ENCODE measurements around the gene TAF5L.

Gene TAF5L

DNA sequence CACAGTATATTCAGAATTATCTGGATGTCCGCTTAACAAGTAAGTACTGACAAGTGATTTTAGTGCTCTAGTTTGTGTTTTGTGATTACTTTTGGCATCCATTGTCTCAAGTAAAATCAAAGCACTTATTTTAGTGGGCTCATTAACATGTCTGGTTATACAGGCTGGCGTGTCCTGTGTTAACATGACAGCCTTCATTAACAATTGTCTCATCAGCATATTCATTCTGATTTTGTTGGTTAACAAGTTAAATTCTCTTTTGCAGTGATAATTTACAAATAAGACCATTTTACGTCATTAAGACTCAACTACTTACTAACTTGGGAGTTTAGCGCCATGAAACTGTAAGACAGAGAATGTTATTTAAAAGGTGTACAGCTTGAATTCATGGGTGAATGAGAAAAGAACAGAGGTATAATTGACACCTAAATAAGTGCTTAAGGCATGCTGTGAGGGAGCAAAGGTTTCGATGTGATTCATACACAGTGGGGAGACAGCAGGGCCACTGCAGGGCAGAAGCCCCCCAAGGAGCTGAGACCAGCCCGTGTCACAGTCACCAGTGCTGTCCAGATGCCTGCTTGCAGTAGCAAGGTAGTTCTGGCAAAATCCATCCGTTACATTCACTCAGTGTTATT is 22.4 kb downstream of the TAF5L start:
- H3K27ac ChIP-seq (ENCODE audit: low read depth, low read length) = no peak overlapping the region

GRCh38 chr1:229600229-229600628 is 25.7 kb downstream of the TAF5L start:
- DNase-seq = no peak
- Histone ChIP-seq H3K23ac (ENCODE audit: low read length) (no peak overlapping the region), H3K4ac (ENCODE audit: low read depth, low read length) (no peak overlapping the region), H3K27me3 (ENCODE audit: insufficient read depth, low read length, poor library complexity) (no peaks in the 10 kb centered on the region), H3K27ac (ENCODE audit: low read depth, low read length) (no peak overlapping the region), H3K79me1 (ENCODE audit: low read length) (peaks cover 3% of the 10 kb centered on the region), H2BK15ac (replicated peaks; ENCODE audit: low read depth) (no peak overlapping the region), H3K56ac (ENCODE audit: low read length) (no peak overlapping the region), H4K5ac (ENCODE audit: low read length) (no peak overlapping the region), H3K4me2 (ENCODE audit: low read length) (no peak overlapping the region), H4K8ac (ENCODE audit: low read depth, low read length) (no peak overlapping the region), H3K36me3 (ENCODE audit: control insufficient read depth, insufficient read depth, low read length) (peaks cover 3% of the 10 kb centered on the region), H2BK120ac (ENCODE audit: low read depth, low read length) (no peak overlapping the region), H2AK5ac (ENCODE audit: low read length) (no peak overlapping the region), H3K4me3 (ENCODE audit: low read length) (no peak overlapping the region), H2BK5ac (ENCODE audit: low read length) (no peak overlapping the region), H3K4me1 (ENCODE audit: control insufficient read depth, low read depth, low read length) (peaks cover 5% of the 10 kb centered on the region), H3K79me2 (ENCODE audit: control insufficient read depth, insufficient read depth, low read length) (no peaks in the 10 kb centered on the region), H3K9ac (ENCODE audit: low read length) (no peak overlapping the region), H3K18ac (ENCODE audit: low read length) (no peak overlapping the region)
- no CpG with 5 or more reads among the region's 5 CpGs for WGBS (ENCODE audit: extremely low coverage, insufficient coverage, low lambda C conversion rate)

More for the DNA sequence above, 22.4 kb downstream of the TAF5L start:
- Histone ChIP-seq H3K18ac (ENCODE audit: low read length) (no peak overlapping the region), H3K56ac (ENCODE audit: low read length) (no peak overlapping the region), H3K36me3 (ENCODE audit: control insufficient read depth, insufficient read depth, low read length) (peaks cover 3% of the 10 kb centered on the region), H3K79me2 (ENCODE audit: control insufficient read depth, insufficient read depth, low read length) (no peaks in the 10 kb centered on the region), H3K27me3 (ENCODE audit: insufficient read depth, low read length, poor library complexity) (no peaks in the 10 kb centered on the region), H4K8ac (ENCODE audit: low read depth, low read length) (no peak overlapping the region), H3K4me1 (ENCODE audit: control insufficient read depth, low read depth, low read length) (peaks cover 5% of the 10 kb centered on the region), H3K9ac (ENCODE audit: low read length) (no peak overlapping the region), H2AK5ac (ENCODE audit: low read length) (no peak overlapping the region), H4K5ac (ENCODE audit: low read length) (no peak overlapping the region), H2BK120ac (ENCODE audit: low read depth, low read length) (no peak overlapping the region), H3K4ac (ENCODE audit: low read depth, low read length) (no peak overlapping the region), H3K4me3 (ENCODE audit: low read length) (no peak overlapping the region), H3K79me1 (ENCODE audit: low read length) (peaks cover 3% of the 10 kb centered on the region), H2BK5ac (ENCODE audit: low read length) (no peak overlapping the region), H3K23ac (ENCODE audit: low read length) (no peak overlapping the region), H3K4me2 (ENCODE audit: low read length) (no peak overlapping the region), H2BK15ac (replicated peaks; ENCODE audit: low read depth) (no peak overlapping the region)
- DNase-seq = no peak
- WGBS (ENCODE audit: extremely low coverage, insufficient coverage, low lambda C conversion rate) = no CpG with 5 or more reads among the region's 7 CpGs

DNA sequence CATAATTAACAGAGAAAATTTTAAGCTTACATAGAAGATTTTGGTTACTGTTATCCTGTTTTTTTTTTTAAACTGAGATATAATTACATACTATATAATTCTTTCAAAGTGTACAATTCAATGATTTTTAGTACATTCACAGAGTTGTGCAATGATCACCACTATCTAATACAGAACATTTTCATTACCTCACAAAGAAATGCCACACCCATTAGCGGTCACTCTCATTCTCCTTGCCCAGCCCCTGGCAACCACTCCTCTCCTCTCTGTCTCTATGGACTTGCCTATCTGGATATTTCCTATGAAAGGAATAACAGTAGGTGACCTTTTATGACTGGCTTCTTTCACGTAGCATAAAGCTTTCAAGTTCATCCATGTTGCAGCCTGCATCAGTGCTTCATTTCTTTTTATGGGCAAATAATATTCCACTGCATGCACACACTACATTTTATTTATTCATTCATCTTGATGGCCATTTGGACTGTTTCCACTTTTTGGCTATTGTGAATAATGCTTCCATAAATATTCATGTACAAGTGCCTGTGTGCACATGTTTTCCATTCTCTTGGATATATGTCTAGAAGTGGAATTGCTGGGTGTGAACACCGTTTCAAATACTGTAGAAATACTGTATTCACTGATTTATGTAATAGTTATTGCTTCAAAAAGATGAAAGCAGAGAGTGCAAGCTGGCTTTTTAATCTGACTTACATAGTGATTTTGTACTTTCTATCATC is 26.5 kb downstream of the TAF5L start:
- DNase-seq = no peak
- no peak overlapping the region for H4K8ac ChIP-seq (ENCODE audit: low read depth, low read length)
- peaks cover 7% of the 10 kb centered on the region for H3K36me3 ChIP-seq (ENCODE audit: control insufficient read depth, insufficient read depth, low read length)
- H2BK120ac ChIP-seq (ENCODE audit: low read depth, low read length) = no peak overlapping the region
- no peak overlapping the region for H2AK5ac ChIP-seq (ENCODE audit: low read length)
- H3K56ac ChIP-seq (ENCODE audit: low read length) = no peak overlapping the region
- no CpG with 5 or more reads among the region's 3 CpGs for WGBS (ENCODE audit: extremely low coverage, insufficient coverage, low lambda C conversion rate)
- no peak overlapping the region for H2BK5ac ChIP-seq (ENCODE audit: low read length)
- H3K4ac ChIP-seq (ENCODE audit: low read depth, low read length) = no peak overlapping the region
- H3K27me3 ChIP-seq (ENCODE audit: insufficient read depth, low read length, poor library complexity) = no peaks in the 10 kb centered on the region
- no peak overlapping the region for H3K4me2 ChIP-seq (ENCODE audit: low read length)
- H2BK15ac ChIP-seq (replicated peaks; ENCODE audit: low read depth) = no peak overlapping the region
- peaks cover 3% of the 10 kb centered on the region for H3K79me1 ChIP-seq (ENCODE audit: low read length)
- H3K23ac ChIP-seq (ENCODE audit: low read length) = no peak overlapping the region
- H4K5ac ChIP-seq (ENCODE audit: low read length) = no peak overlapping the region
- H3K18ac ChIP-seq (ENCODE audit: low read length) = no peak overlapping the region
- no peaks in the 10 kb centered on the region for H3K79me2 ChIP-seq (ENCODE audit: control insufficient read depth, insufficient read depth, low read length)
- H3K4me1 ChIP-seq (ENCODE audit: control insufficient read depth, low read depth, low read length) = peaks cover 5% of the 10 kb centered on the region
- H3K4me3 ChIP-seq (ENCODE audit: low read length) = no peak overlapping the region
- no peak overlapping the region for H3K9ac ChIP-seq (ENCODE audit: low read length)
- no peak overlapping the region for H3K27ac ChIP-seq (ENCODE audit: low read depth, low read length)

DNA sequence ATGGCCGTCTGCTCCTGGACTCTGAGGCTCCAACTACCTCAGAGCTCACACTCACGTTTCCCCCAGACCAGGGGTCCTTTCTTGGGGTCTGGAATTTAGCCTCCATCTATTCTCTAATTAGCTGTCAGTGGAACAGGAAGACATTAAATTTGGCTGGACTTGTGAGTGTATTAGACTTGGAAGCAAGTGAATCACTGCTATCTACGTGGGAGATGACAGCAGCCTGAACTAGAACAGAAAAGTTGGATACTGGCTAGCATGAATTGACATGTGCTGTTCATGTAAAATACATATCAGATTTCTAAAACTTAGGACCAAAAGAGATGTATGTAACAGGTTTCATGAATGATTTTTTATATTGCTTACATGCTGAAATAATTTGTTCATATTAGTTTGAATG is 28.0 kb downstream of the TAF5L start:
- H2BK120ac ChIP-seq (ENCODE audit: low read depth, low read length) = no peak overlapping the region

DNA sequence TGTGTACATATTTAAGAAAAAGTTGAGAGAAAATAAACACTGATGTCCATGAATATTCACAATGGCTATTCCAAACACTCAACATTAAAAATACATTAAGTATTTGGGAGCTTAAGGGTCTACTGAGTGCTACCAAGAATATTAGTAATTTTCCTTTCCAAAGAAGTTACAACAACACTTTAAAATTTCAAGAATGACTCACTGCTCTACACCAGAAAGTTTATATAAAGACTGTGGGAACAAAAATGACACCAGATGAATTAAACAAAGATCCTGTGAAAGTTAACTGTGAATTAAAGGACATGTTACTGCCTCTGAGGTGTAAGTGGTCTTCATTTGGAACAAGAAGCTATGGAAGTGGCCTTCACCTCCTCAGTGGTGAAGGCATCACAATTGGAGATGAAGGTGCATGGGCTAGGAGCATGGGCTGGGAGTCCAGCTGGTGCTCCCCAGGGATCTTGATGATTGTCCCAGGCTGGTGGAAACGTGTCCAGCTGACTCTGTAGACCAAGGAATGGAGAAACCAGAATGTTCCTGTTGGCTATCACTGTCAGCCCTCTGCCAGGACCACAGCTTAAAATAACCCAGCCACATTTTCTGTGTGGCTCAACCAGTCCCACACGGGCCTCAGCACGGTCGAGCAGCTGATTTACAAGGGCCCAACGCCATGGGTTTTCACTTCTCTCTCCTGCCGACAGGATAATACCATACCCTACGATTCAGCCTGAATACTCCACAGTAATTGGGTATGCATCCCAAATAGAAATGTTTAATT is 28.8 kb downstream of the TAF5L start:
- H3K18ac ChIP-seq (ENCODE audit: low read length) = no peak overlapping the region
- H2BK5ac ChIP-seq (ENCODE audit: low read length) = no peak overlapping the region
- H3K4ac ChIP-seq (ENCODE audit: low read depth, low read length) = no peak overlapping the region
- H4K8ac ChIP-seq (ENCODE audit: low read depth, low read length) = no peak overlapping the region
- H3K56ac ChIP-seq (ENCODE audit: low read length) = no peak overlapping the region
- no peak overlapping the region for H3K9ac ChIP-seq (ENCODE audit: low read length)
- no peak overlapping the region for H2AK5ac ChIP-seq (ENCODE audit: low read length)
- H3K4me3 ChIP-seq (ENCODE audit: low read length) = no peak overlapping the region
- H3K27ac ChIP-seq (ENCODE audit: low read depth, low read length) = no peak overlapping the region
- no peak overlapping the region for H4K5ac ChIP-seq (ENCODE audit: low read length)
- H3K23ac ChIP-seq (ENCODE audit: low read length) = no peak overlapping the region
- H2BK120ac ChIP-seq (ENCODE audit: low read depth, low read length) = no peak overlapping the region
- DNase-seq = no peak
- peaks cover 5% of the 10 kb centered on the region for H3K4me1 ChIP-seq (ENCODE audit: control insufficient read depth, low read depth, low read length)
- no peaks in the 10 kb centered on the region for H3K79me2 ChIP-seq (ENCODE audit: control insufficient read depth, insufficient read depth, low read length)
- WGBS (ENCODE audit: extremely low coverage, insufficient coverage, low lambda C conversion rate) = no CpG with 5 or more reads among the region's 7 CpGs
- H2BK15ac ChIP-seq (replicated peaks; ENCODE audit: low read depth) = no peak overlapping the region
- peaks cover 3% of the 10 kb centered on the region for H3K79me1 ChIP-seq (ENCODE audit: low read length)
- peaks cover 5% of the 10 kb centered on the region for H3K36me3 ChIP-seq (ENCODE audit: control insufficient read depth, insufficient read depth, low read length)
- no peak overlapping the region for H3K4me2 ChIP-seq (ENCODE audit: low read length)
- H3K27me3 ChIP-seq (ENCODE audit: insufficient read depth, low read length, poor library complexity) = no peaks in the 10 kb centered on the region

More for the DNA sequence above, 28.0 kb downstream of the TAF5L start:
- H3K18ac ChIP-seq (ENCODE audit: low read length) = no peak overlapping the region
- no peak overlapping the region for H2BK15ac ChIP-seq (replicated peaks; ENCODE audit: low read depth)
- H2BK5ac ChIP-seq (ENCODE audit: low read length) = no peak overlapping the region
- H2AK5ac ChIP-seq (ENCODE audit: low read length) = no peak overlapping the region
- no peak overlapping the region for H3K4me2 ChIP-seq (ENCODE audit: low read length)
- no peak overlapping the region for H3K56ac ChIP-seq (ENCODE audit: low read length)
- H3K23ac ChIP-seq (ENCODE audit: low read length) = no peak overlapping the region
- H3K79me2 ChIP-seq (ENCODE audit: control insufficient read depth, insufficient read depth, low read length) = no peaks in the 10 kb centered on the region
- peaks cover 5% of the 10 kb centered on the region for H3K4me1 ChIP-seq (ENCODE audit: control insufficient read depth, low read depth, low read length)
- H3K36me3 ChIP-seq (ENCODE audit: control insufficient read depth, insufficient read depth, low read length) = peaks cover 8% of the 10 kb centered on the region
- H3K27me3 ChIP-seq (ENCODE audit: insufficient read depth, low read length, poor library complexity) = no peaks in the 10 kb centered on the region
- no peak for DNase-seq
- no peak overlapping the region for H3K27ac ChIP-seq (ENCODE audit: low read depth, low read length)
- WGBS (ENCODE audit: extremely low coverage, insufficient coverage, low lambda C conversion rate) = no CpG with 5 or more reads among the region's 3 CpGs
- no peak overlapping the region for H3K9ac ChIP-seq (ENCODE audit: low read length)
- H3K4me3 ChIP-seq (ENCODE audit: low read length) = no peak overlapping the region
- no peak overlapping the region for H4K5ac ChIP-seq (ENCODE audit: low read length)
- H4K8ac ChIP-seq (ENCODE audit: low read depth, low read length) = no peak overlapping the region
- no peak overlapping the region for H3K4ac ChIP-seq (ENCODE audit: low read depth, low read length)
- H3K79me1 ChIP-seq (ENCODE audit: low read length) = peaks cover 3% of the 10 kb centered on the region
